ACHN (cell line): Measurements from ENCODE around the gene CACNA1I.

Source experiments
- DNase-seq: peaks from one replicate; pipeline ENCODE4 v3.0.0-alpha.2; 2015
- in situ Hi-C: cut with HindIII; loops from 2 replicates; pipeline ENCODE4 v1.10.0; 2017; ENCODE audit warnings: low sequenced_read_pairs, low pct_ligation_motif_present, low pct_unique_long_range_greater_than_20kb

The CACNA1I gene

DNA sequence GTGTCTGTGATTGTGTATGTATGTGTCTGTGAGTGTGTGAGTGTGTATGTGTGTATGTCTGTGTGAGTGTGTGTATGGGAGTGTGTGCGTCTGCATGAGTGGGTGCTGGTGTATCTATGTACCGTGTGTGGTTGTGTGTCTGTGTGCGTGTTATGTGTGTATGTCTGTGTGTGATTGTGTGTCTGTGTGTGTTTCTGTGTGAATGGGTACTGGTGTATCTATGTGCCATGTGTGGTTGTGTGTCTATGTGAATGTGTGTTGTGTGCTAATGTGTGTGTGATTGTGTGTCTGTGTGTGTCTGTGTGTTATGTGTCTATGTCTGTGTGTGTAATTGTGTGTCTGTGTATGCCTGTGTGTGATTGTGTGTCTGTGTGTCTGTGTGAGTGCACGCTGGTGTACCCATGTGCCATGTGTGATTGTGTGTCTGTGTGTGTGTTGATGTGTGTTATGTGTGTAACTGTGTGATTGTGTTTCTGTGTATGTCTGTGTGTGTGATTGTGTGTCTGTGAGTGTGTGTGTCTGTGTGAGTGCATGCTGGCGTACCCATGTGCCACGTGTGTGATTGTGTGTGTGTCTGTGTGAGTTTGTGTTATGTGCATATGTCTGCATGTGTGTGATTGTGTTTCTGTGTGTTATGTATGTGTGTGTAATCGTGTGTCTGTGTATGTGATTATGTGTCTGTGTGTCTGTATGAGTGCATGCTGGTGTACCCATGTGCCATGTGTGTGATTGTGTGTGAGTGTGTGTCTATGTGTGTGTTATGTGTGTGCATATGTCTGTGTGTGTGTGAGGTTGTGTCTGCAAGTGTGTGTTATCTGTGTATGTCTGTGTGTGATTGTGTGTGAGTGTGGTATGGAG is 6.8 kb upstream of the CACNA1I start:
- in situ Hi-C loops: no loop called here
- no peak for DNase-seq

DNA sequence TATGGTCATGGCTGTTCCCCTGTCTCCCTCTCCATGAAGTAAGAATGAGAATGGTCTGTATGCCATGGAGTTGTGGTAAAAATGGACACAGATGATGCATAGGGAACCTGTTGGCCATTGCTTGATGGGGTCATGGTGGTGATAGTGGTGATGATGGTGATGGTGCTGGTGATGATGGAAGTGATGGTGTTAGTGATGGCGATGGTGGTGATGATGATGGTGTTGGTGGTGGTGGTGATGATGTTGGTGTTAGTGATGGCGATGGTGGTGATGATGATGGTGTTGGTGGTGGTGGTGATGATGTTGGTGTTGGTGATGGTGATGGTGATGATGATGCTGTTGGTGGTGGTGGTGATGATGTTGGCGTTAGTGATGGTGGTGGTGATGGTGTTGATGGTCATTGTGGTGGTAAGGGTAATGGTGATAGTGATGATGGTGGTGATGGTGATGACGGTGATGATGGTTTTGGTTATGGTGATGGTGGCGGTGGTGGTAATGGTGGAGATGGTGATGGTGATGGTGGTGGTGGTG is 5.1 kb upstream of the CACNA1I start:
- in situ Hi-C loops: no loop called here
- no peak for DNase-seq

DNA sequence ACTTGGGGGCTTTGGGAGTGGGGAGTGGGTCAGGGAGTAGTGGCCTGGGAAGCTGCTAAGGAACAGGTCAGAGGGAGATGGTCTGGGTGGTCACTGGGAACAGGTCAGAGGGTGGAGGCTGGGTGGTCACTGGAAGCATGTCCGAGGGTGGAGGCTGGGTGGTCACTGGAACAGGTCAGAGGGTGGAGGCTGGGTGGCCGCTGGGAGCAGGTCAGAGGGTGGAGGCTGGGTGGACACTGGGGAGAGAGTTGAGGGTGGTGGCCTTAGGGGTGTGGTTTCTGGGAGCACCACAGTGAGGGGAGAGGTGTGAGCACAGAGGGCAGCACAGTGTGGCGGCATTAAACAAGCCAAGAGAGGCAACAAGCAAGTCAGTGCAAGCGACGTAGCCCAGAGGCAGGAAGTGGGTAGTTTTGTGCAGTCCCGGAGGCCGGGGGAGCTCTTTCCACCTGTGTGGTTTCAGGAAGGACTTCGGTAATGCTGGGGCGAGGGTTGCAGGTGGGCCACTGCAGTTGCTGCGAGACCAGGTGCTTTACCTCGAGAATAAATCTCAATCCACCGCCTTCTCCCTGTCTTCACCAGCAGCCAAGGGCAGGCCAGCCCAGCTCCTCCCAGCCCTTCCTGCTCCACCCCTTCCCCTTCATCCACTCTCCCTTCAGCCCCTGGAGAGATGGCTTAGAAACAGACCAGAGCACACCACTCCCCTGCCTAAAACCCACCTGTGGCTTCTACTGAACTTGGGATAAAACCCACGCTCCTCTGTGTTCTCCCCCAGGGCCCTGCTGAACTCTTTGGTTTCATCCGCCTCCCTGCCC is 3.2 kb upstream of the CACNA1I start:
- no peak for DNase-seq
- in situ Hi-C loops: no loop called here

DNA sequence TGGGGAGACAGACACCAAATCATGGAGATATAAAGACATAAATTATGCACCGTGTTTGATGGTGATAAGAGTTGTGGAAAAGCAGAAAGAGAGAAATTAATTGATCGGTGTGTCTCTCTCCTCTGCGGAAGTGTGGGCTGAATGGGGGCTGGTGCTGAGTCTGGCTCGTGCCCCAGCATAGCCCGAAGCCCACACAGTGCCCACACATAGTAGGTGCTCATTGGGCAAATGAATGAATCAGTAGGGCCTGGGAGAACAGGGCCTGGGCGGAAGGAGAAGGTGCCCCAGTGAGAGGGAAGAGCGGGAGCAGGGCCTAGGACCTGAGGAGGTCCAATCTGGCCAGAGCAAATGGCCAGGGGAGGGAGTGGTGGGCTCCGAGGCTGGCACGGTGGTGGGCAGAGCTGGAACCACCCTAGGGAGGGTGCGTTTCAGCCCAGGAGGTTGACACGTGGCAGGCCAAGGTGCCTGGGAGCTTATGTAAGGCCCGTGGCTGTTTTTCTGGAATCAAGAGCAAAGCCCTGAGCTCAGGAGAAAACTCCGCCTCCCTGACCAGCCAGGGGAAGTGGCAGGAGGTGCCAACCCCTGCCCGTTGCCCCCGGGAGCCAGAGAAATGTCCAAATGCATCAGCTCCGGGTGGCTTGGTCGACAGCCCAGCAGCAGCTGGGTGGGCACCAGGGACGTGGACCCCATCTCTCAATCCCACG is 2.1 kb upstream of the CACNA1I start:
- DNase-seq: no peak
- in situ Hi-C loops: no loop called here

DNA sequence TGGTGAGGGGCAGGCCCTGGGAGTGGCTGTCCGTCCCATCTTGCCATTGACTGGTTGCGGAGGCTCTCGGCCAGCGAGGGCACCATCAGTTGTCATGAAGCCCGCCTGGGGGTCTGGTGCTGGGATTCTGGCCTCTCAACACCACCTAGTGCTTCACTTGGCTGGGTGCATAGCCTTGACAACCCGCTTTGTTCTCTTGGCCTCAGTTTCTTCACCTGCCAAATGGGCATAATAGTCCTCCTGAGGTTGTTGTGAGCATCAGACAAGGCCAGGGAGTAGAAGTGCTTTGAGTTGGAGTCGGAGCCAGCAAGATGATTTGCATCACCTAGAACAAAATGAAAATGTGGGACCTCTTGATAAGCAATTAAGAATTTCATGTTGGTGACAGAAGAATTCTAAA is 1.5 kb upstream of the CACNA1I start:
- no peak for DNase-seq
- in situ Hi-C loops: no loop called here

DNA sequence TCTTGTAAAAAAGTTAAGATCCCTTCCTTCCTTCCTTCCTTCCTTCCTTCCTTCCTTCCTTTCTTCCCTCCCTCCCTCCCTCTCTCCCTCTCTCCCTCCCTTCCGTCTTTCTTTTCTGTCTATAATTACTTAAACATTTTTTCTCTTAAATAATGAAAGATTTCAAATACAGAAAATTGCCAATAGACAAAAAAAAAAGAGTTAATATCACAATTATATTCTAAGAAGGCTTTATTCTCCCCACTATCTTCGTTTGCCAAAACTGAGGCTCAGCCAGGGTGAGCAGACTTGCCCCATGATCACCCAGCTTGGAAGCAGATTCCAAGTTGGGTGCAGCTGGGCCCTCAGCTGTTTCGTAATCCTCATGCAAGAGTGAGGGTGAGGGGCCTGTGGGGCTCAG is 327 bp upstream of the CACNA1I start:
- no peak for DNase-seq
- in situ Hi-C loops: no loop called here

DNA sequence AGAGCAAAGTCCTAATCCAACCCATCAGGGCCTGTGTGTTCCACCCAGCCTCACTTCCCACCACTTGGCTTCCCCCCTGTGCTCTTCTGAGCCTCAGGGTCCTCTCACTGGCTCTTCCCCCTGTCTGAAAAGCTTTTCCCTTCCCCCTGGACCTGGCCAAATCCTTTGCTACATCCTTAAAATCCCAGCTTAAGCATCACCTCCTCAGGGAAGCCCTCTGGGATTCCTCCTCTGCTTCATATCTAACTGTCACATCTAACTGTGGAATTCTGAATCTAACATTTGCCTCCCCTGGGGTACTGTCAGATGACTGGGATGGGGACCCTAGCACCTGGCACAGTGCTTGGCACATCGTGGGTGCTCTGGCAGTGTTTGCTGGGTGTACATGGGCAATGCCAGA is 985 bp downstream of the CACNA1I start:
- no peak for DNase-seq
- in situ Hi-C loops: no loop called here

DNA sequence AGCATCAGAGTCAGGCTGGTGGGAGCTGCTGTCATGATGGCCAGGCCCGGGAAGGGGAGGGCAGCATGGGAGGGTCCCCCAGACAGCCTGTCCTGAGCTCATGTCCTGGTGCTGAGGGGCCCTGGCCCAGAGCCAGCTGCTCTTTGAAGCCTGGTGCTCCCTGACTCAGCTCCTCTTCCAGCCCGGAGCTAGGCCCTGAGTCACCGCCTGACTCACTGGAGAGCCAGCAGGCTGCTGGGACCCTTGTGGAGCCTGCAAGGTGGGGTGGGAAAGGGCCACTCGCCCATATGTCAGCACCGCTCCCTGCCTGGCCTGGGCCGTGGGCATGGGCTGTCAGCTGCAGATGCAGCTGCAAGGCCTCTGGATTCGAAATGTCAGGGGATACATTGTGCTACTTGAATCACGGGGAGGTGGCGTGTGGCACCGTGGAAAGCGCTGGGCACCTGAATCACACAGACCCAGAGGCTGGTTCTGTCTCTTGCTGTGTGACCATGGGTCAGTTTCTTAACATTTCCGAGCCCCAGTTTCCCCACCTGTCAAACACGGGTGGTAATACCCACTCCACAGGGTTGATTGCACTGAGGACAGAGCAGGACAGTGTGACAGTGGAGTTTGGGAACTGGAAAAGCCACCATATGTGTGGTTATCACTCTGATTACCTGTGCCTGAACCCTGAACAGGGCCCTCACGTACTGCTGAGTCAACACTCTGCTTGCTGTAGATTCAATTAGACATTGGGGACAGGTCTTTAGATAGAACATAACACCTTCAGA is 4.4 kb downstream of the CACNA1I start:
- DNase-seq: peak; percentile 93
- in situ Hi-C loops: no loop called here

DNA sequence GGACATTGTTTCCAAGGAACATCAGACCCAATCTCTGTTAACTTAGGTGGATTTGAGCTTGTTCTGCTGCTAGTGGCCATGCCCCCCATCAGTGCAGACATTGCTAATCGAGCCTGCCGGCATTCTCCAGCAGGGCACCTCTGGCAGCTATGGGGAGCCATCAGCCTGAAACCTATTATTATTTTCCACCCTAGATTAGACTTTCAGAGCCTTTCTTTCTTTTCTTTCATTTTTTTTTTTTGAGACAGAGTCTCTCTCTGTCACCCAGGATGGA is 4.9 kb downstream of the CACNA1I start:
- DNase-seq: peak; percentile 8
- in situ Hi-C loops: no loop called here

DNA sequence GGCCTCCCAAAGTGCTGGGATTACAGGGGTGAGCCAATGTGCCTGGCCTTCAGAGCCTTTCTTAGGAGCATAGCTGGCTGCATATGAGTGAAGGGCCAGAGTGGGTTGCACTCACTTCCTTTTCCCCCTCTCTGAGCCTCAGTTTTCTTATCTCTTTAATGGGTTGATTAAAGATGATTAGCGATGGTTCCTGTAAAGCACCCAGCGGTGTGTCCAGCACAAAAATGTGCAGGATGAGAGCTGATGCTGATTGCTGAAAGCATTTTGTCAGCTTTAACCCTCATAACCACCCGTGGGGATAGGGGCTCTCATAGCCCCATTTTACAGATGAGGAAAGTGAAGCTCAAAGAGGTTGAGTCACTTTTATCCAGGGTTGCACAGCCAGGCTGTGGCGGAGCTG is 5.5 kb downstream of the CACNA1I start:
- in situ Hi-C loops: no loop called here

DNA sequence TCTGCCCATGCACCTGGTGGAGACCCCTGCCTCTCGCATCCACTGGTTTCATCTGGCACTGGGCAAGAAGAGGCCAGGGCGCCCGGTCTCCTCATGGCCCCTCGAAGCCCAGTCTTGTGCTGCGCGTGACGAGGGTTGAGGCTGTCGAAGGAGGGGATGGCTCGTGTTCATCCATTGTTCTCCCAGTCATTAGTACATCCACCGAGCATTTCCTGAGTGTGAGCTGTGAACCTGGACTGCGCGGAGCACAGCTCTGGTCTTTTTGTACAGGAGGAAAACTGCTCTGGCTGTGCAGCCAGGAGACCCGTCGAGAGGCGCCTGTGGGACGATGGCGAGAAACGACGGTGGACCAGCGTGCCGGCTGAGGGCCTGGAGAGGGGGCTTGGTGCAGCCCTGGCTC is 6.8 kb downstream of the CACNA1I start:
- DNase-seq: no peak
- in situ Hi-C loops: no loop called here

More for the DNA sequence above, 5.5 kb downstream of the CACNA1I start:
- DNase-seq: no peak

DNA sequence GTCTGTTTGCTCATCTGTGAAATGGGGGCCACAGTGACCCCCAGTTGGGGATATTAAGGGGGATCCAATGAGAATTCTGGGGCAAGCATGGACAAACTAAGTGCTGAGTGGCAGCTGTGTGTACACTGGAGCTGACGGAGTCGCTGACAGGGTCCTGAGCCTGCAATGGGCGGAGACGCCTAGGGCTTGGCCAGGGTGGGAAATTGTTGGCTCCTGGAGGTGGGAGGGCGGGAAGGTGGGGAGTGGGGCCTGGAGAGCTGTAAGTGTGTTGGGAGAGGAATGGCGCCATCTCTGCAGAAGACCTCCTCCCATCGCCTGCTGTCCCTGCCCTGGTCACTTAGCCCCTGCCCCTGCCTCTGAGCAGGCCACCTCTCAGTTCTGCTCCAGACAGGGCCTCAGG is 7.3 kb downstream of the CACNA1I start:
- DNase-seq: no peak
- in situ Hi-C loops: no loop called here

DNA sequence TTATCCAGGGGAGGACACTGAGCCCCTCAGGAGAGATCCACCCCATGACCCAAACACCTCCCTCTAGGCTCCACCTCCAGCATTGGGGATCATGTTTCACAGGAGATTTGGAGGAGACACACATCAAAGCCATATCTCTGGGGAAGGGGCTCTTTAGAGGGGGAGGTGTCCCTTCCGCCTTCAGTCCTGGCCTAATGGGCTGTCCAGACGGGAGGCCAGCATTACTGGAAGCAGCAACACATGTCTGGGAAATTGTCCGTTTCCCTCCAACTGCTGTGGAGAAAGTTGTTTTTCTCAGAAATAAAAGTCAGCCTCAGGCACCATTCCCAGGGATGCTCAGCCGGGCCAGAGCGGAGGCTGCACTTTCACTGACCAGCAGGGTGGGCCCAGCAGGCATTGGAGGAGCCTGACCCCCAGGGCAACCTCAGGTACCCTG is 9.5 kb downstream of the CACNA1I start:
- no peak for DNase-seq
- in situ Hi-C loops: no loop called here

DNA sequence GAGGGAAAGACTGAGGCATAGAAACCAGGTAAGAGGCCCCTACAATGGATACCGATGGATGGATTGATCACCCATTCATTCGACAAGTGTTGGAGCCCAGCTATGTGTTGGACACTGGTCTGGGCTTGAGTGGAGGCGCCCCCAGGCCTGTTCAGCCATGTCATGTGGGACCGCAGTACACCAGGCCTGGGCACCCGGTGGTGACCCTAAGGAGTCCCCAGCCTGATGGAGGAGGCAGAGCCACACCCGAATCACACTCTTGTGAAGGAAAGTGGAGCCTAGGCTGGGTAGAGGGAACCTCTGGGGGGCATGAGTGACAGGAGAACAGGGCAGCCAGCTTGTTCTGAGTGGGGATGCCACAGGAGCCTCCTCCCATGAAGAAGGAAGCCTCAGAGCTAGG is 10.2 kb downstream of the CACNA1I start:
- no peak for DNase-seq
- in situ Hi-C loops: no loop called here

DNA sequence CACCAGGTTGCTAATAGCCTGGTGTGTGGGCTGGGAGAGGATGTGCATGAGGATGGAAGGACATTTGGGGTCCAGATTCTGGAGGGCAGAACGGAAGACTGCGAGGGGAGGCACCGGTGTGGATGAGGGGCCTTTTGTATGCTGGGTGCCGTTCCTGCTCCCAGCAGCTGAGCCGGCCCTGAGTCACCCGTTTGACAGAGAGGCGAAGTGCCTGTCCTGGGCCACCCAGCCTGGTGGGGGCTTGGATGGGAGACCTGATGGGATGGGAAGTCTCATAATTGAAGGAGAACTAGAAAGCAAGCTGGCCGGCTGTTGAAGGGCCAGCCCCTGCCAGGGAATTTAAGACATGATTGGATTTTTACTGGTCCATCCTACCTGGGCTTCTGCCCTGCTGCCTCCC is 10.8 kb downstream of the CACNA1I start:
- in situ Hi-C loops: no loop called here
- no peak for DNase-seq

DNA sequence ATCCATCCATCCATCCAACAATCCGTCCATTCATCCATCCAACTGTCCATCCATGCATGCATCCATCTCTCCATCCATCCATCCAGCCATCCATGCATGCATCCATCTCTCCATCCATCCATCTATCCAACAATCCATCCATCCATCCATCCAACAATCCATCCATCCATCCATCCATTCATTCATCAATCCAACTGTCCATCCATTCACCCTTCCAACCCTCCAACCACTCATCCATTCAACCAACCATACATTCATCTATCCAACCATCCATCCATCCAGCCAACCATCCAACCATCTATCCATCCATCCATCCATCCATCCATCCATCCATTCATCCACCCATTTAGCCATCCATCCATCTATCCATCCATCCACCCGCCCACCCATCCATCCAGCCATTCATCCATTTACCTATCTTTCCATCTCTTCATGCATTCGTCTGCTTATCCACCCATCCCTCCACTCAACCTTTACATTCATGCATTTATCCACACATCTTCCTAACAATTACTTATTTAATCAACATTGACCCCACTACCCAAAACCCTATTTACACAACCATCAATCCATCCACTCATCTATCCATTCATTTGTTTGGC is 12.6 kb downstream of the CACNA1I start:
- in situ Hi-C loops: no loop called here
- DNase-seq: no peak

DNA sequence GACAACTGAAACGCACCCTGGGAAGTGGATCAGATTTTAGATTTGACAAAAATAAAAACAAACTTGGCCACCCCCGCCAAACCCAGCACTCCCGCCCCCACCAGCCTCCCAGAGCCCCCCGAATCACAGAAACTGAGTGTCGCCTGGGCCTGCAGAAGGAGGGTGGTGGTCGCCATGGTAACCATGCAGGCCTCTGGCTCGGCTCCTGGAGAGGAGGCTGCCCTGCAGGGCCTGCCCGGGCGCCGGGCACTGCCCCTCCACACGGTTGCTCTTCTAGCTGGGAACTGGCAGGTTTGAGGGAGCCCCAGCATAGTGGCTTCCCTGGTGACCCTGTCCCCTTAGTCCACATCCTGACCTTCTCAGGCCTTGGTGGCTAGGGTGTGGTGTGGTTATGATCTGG is 19.3 kb downstream of the CACNA1I start:
- DNase-seq: no peak
- in situ Hi-C loops: loop anchor here (5.0 kb wide), 1 partner anchor 38 kb away; no protein-coding TSS in a partner anchor
